GM12892 (cell line): Measurements from ENCODE around the gene SLC44A1.

Experiments used
- POLR2AphosphoS5 ChIP-seq: IDR thresholded peaks from 2 replicates; pipeline ENCODE4 v1.6.1; 2011; ENCODE audit warnings: low read depth, low read length, control low read depth
- TAF1 ChIP-seq: IDR thresholded peaks from 2 replicates; pipeline ENCODE4 v1.6.1; 2011; ENCODE audit warnings: low read depth, mild to moderate bottlenecking, control low read depth, low read length, borderline replicate concordance

- TF ChIP-seq POLR2AphosphoS5 (no peak), TAF1 (no peak)
These were observed 181.5 kb downstream of the SLC44A1 start for GRCh38 chr9:105425816-105426433.
